GM23338 (cell line): ENCODE results near the gene GGA2.

Experiments used
- CTCF ChIP-seq, 2 experiments: fragments of 200-600 bp in 1 of 2; sonication (generic) in 1 of 2; conservative IDR thresholded peaks; 2 replicates each; pipeline versions ENCODE4 v1.5.1 to v1.6.1; 2016 to 2017; ENCODE audit warnings: antibody characterized with exemption in 2 of 2, low read depth in 2 of 2, mild to moderate bottlenecking in 2 of 2, moderate library complexity in 1 of 2
- EZH2 ChIP-seq: fragments of 200-600 bp; sonication (generic); IDR thresholded peaks from one replicate; pipeline ENCODE4 v1.8.0; 2017; ENCODE audit warnings: antibody characterized with exemption, mild to moderate bottlenecking, low read depth; ENCODE audit not compliant: unreplicated experiment
- NANOG ChIP-seq: IDR thresholded peaks from 2 replicates; pipeline ENCODE4 v1.6.1; 2016; ENCODE audit warnings: antibody characterized with exemption, borderline replicate concordance
- POLR2AphosphoS5 ChIP-seq: IDR thresholded peaks from 2 replicates; pipeline ENCODE4 v1.6.1; 2016; ENCODE audit warnings: antibody characterized with exemption, low read depth
- ZNF114 ChIP-seq: fragments of 250-450 bp; sonication (Bioruptor Pico); IDR thresholded peaks from 2 replicates; pipeline ENCODE4 v1.5.0; 2020; ENCODE audit warnings: mild to moderate bottlenecking, moderate library complexity

- no peak for TF ChIP-seq CTCF (conservative IDR thresholded peaks at IDR 0.05; ENCODE audit: low read depth in 2 of 2)
- no peak for TF ChIP-seq POLR2AphosphoS5
- TF ChIP-seq ZNF114: no peak
- no peak for TF ChIP-seq EZH2
- no peak for TF ChIP-seq NANOG
Measured at GRCh38 chr16:23465179-23465578, 45.1 kb downstream of the GGA2 start.
